Fibroblast of upper back skin (primary cell): ENCODE measurements around the gene FDX2.
A peak's percentile ranks its signal among the peaks of the same experiment; 100 is the strongest.

ENCODE experiments used
- DNase-seq: peaks from one replicate; pipeline ENCODE4 v3.0.0-alpha.2; 2013

Gene FDX2

DNA sequence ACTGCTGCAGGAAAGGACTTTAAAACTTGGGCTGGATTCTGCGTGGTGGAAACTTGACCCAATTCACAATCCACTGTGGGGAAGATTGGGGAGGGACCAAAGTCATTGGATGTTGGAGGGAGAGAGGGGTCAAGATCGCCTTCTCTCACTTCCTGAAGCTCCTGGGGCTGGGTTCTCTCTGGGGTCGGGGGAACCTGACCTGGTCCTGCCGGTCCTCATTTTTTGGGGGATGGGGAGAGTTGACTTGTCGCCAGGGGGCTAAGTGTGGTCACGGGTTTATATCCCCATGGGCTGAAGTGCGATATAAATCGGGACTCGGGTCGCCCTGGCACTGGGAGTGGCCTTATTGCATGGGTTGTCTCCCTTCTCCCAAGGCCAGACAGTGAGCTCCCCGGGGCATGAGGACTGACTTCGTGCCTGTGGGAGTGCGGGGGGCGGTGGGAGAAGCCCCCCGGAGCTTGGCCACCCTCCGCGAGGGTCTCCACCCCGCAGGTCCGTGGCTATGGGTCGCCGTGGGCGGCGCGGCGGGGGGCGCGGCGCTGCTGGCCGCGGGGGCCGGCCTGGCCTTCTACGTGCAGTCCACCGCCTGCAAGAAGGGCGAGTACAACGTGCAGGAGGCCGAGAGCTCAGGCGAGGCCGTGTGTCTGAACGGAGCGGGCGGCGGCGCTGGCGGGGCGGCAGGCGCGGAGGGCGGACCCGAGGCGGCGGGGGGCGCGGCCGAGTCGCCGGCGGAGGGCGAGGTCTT lies 19.8 kb downstream of the FDX2 start:
- no peak for DNase-seq

DNA sequence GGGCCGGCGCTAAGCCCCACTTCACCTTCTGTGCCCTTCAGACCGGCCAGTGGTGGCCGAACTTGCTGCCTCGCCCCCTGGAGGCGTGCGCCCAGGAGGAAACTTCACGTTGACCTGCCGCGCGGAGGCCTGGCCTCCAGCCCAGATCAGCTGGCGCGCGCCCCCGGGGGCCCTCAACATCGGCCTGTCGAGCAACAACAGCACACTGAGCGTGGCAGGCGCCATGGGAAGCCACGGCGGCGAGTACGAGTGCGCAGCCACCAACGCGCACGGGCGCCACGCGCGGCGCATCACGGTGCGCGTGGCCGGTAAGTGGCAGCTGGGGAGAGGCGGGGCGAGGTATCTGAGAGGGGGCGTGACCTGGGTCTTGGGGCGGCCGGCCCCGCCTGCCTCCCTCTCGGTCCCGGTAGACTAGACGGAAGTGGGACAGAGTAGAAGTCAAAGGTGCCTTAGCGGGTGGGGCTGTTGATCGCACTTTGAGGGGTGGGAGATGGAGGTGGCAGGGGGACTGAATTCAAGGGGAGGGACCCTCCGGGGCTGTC lies 20.4 kb downstream of the FDX2 start:
- no peak for DNase-seq

DNA sequence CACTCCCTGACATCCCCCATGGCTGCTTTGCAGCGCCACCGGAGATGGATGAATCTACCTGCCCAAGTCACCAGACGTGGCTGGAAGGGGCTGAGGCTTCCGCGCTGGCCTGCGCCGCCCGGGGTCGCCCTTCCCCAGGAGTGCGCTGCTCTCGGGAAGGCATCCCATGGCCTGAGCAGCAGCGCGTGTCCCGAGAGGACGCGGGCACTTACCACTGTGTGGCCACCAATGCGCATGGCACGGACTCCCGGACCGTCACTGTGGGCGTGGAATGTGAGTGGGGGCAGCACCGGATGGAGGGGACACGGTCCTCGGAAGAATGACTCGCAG lies 21.5 kb downstream of the FDX2 start:
- DNase-seq = no peak

DNA sequence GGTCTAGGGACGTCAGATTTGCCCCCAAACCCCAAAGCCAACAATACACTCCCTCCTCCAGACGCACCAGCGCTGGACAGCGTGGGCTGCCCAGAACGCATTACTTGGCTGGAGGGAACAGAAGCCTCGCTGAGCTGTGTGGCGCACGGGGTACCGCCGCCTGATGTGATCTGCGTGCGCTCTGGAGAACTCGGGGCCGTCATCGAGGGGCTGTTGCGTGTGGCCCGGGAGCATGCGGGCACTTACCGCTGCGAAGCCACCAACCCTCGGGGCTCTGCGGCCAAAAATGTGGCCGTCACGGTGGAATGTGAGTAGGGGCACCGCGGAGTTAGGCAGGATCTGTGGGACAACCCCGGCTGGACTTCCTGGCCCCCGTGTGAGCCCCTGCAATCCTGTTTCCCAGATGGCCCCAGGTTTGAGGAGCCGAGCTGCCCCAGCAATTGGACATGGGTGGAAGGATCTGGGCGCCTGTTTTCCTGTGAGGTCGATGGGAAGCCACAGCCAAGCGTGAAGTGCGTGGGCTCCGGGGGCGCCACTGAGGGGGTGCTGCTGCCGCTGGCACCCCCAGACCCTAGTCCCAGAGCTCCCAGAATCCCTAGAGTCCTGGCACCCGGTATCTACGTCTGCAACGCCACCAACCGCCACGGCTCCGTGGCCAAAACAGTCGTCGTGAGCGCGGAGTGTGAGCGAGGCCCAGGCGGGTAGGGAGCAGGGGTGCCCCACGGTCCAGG lies 22.0 kb downstream of the FDX2 start:
- no peak for DNase-seq

DNA sequence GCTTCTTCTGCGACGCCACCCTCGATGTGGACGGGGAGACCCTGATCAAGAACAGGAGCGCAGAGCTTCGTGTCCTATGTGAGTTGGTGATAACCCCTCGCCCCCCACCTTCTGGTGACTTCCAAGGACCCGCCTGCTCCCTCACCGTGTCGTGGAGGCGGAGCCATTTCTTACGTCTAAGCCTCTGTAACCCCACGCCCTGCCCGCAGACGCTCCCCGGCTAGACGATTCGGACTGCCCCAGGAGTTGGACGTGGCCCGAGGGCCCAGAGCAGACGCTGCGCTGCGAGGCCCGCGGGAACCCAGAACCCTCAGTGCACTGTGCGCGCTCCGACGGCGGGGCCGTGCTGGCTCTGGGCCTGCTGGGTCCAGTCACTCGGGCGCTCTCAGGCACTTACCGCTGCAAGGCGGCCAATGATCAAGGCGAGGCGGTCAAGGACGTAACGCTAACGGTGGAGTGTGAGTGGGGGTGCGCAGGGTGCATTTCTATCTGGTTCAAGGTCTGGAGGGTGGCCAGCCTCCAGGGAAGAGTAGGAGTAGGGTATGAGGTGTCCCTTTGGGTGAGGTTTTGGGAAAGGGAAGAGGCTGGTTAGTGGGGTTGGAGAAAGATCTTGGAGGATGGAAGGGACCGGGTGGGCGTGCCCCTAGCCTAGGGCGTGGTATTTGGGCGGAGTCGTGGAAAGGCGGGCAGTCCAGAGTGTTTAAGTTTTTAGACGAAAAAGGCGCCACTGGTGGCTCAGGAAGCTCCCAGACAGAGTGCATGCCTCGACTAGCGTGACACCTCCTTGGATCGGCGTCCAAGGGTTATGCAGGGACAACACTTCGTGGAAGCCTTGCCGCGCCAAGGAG lies 22.8 kb downstream of the FDX2 start:
- no peak for DNase-seq

DNA sequence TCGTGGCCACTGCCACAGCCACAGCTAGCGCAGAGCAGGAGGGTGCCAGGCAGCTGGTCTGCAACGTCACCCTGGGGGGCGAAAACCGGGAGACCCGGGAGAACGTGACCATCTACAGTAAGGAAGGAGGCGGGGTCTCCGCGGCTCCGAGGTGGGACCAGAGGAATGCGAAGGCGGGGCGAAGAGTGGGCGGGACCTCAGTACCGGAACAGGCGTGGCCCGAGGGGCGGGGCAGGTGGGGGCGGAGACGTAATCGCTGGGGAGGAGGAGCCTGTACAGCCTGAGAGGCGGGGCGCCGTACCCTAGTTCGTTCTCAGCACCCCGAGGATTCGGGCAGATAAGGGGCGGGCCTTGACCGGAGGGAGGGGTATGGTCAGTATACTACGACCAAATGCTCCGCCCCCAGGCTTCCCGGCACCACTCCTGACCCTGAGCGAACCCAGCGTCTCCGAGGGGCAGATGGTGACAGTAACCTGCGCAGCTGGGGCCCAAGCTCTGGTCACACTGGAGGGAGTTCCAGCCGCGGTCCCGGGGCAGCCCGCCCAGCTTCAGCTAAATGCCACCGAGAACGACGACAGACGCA lies 23.5 kb downstream of the FDX2 start:
- DNase-seq = peak; percentile 65

DNA sequence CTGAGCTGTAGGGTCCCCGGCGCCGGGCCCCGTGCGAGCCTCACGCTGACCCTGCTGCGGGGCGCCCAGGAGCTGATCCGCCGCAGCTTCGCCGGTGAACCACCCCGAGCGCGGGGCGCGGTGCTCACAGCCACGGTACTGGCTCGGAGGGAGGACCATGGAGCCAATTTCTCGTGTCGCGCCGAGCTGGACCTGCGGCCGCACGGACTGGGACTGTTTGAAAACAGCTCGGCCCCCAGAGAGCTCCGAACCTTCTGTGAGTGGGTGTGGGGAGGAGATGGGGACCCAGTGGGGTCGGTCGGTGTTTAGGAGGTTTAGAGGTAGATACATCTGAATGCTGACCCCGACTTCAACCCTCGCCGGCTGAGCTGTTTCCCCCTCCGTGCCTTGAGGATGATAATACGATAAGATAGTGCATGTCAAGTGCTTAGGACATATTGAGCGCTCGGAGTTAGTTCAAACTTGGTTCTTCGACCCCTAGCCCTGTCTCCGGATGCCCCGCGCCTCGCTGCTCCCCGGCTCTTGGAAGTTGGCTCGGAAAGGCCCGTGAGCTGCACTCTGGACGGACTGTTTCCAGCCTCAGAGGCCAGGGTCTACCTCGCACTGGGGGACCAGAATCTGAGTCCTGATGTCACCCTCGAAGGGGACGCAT lies 24.1 kb downstream of the FDX2 start:
- no peak for DNase-seq

DNA sequence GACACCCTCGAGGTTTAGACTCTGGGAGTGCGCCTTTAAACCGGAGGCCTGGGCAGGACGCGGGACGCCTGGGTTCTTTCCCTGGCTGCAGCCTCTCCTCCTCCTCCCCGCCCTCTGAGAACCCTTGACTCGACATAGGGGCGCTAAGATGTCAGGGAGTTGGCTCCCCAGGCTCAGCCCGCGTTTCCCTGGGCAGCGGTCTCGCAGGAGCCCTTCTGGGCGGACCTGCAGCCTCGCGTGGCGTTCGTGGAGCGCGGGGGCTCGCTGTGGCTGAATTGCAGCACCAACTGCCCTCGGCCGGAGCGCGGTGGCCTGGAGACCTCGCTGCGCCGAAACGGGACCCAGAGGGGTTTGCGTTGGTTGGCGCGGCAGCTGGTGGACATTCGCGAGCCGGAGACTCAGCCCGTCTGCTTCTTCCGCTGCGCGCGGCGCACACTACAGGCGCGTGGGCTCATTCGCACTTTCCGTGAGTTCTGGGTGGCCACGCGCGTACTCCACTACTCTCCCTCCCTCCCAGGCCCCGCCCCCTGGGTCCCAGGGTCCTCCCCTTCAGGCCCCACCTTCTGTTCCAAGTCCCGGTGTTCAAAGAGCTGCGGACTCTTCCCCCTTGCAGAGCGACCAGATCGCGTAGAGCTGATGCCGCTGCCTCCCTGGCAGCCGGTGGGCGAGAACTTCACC lies 24.8 kb downstream of the FDX2 start:
- no peak for DNase-seq

DNA sequence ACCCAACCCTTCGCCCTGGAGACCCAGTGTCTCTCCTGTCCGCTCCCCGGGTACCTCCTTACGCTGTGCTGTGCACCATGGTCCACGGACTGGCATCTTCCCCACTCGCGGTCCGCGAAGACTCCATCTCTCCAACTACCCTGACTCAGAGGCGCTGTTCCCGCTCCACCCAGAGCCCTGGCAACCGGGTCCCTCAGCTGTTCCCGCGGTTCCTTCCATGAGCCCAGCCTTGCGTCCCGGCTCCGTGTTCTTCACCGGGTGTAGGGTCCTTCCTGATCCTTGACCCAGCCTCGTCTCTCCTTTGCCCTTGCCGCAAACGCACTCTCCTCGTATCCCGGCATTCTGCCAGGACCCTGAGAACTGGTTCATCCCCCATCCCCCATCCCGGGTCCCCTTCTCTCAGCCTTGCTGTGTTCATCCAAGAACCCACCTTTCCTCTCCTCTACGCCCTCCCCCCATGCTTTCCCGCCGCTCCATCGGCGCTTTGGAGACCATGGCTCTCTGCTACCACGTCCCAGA lies 25.4 kb downstream of the FDX2 start:
- no peak for DNase-seq

DNA sequence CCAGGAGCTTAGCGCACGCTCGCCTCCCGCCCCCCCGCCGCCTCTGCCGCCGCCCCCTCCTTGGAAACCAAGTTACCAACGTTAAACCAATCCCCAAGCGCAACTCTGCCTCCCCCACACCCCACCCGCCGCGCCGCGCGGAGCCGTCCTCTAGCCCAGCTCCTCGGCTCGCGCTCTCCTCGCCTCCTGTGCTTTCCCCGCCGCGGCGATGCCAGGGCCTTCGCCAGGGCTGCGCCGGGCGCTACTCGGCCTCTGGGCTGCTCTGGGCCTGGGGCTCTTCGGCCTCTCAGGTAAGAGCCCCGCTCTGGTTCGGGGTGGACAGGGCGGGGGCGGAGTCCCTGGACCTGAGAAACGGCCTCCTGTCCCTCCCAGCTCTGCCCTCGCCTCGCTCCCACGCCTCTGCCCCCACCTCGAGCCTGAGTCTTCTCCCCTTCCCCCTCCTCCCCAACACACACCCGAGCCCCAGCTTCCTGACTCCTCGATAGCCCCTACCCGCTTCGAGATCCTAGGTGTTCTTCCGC lies 25.9 kb downstream of the FDX2 start, which contains the start of gene ICAM5:
Gene ICAM5 (plus strand): TSS at position 117 of the 521 bp plus-strand sequence. CDS start 92 bp downstream, at position 209.
- no peak for DNase-seq

DNA sequence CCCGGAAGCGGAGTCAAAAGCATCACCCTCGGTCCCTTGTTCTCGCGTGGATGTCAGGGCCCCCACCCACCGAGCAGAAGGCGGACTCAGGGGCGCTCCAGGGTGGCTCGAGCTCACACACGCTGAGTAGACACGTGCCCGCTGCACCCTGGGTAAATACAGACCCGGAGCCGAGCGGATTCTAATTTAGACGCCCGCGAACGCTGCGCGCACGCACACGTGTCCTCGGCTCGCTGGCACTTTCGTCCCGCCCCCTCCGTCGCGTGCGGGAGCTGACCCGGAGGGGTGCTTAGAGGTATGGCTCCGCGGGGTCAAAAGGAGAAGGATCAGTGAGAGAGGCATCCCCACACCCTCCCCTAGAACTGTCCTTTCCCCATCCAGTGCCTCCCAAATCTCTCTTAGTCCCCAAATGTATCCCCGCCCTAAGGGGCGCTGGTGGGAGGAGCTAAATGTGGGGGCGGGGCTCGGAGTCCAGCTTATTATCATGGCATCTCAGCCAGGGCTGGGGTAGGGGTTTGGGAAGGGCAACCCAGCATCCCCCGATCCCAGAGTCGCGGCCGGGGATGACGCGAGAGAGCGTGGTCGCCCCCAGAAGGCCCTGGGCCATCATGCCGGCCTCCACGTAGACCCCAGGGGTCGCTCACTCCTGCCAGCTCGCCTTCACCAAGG lies 26.5 kb downstream of the FDX2 start:
- DNase-seq = no peak

DNA sequence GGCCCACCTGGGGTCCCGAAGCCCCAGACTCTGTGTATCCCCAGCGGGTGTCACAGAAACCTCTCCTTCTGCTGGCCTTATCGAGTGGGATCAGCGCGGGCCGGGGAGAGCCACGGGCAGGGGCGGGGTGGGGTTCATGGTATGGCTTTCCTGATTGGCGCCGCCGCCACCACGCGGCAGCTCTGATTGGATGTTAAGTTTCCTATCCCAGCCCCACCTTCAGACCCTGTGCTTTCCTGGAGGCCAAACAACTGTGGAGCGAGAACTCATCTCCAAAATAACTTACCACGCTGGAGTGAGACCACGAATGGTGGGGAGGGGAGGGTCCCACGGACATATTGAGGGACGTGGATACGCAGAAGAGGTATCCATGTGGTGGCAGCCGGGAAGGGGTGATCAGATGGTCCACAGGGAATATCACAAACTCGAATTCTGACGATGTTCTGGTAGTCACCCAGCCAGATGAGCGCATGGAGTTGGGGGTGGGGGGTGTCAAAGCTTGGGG lies 27.1 kb downstream of the FDX2 start:
- DNase-seq = peak; percentile 41

DNA sequence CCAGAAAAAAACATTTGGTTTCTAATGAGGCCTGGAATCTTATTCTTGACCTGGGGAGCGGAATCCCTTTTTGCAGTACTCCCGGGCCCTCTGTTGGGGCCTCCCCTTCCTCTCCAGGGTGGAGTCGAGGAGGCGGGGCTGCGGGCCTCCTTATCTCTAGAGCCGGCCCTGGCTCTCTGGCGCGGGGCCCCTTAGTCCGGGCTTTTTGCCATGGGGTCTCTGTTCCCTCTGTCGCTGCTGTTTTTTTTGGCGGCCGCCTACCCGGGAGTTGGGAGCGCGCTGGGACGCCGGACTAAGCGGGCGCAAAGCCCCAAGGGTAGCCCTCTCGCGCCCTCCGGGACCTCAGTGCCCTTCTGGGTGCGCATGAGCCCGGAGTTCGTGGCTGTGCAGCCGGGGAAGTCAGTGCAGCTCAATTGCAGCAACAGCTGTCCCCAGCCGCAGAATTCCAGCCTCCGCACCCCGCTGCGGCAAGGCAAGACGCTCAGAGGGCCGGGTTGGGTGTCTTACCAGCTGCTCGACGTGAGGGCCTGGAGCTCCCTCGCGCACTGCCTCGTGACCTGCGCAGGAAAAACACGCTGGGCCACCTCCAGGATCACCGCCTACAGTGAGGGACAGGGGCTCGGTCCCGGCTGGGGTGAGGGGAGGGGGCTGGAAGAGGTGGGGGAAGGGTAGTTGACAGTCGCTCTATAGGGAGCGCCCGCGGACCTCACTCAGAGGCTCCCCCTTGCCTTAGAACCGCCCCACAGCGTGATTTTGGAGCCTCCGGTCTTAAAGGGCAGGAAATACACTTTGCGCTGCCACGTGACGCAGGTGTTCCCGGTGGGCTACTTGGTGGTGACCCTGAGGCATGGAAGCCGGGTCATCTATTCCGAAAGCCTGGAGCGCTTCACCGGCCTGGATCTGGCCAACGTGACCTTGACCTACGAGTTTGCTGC lies 28.7 kb downstream of the FDX2 start, which contains the start of gene ICAM4:
Gene ICAM4 (plus strand): TSS at position 153 of the 935 bp plus-strand sequence. CDS start 58 bp downstream, at position 211.
- DNase-seq = no peak

DNA sequence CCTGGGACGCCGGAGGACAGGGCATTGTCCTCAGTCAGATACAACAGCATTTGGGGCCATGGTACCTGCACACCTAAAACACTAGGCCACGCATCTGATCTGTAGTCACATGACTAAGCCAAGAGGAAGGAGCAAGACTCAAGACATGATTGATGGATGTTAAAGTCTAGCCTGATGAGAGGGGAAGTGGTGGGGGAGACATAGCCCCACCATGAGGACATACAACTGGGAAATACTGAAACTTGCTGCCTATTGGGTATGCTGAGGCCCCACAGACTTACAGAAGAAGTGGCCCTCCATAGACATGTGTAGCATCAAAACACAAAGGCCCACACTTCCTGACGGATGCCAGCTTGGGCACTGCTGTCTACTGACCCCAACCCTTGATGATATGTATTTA lies 30.4 kb downstream of the FDX2 start:
- no peak for DNase-seq

DNA sequence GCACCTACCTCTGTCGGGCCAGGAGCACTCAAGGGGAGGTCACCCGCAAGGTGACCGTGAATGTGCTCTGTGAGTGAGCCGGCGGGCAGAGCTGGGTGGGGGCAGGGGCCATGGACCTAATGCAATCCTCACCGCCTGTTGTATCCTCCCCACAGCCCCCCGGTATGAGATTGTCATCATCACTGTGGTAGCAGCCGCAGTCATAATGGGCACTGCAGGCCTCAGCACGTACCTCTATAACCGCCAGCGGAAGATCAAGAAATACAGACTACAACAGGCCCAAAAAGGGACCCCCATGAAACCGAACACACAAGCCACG lies 30.9 kb downstream of the FDX2 start:
- DNase-seq = no peak

DNA sequence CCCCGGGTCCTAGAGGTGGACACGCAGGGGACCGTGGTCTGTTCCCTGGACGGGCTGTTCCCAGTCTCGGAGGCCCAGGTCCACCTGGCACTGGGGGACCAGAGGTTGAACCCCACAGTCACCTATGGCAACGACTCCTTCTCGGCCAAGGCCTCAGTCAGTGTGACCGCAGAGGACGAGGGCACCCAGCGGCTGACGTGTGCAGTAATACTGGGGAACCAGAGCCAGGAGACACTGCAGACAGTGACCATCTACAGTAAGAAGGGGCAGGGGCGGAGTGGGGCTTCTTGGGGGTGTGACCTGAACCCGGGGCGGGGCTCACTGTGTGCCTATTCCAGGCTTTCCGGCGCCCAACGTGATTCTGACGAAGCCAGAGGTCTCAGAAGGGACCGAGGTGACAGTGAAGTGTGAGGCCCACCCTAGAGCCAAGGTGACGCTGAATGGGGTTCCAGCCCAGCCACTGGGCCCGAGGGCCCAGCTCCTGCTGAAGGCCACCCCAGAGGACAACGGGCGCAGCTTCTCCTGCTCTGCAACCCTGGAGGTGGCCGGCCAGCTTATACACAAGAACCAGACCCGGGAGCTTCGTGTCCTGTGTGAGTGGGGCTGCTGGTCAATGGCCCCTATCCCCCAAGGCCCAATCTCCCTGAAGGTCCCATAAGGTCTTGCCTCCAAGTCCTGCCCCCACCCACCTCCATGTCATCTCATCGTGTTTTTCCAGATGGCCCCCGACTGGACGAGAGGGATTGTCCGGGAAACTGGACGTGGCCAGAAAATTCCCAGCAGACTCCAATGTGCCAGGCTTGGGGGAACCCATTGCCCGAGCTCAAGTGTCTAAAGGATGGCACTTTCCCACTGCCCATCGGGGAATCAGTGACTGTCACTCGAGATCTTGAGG lies 31.5 kb downstream of the FDX2 start:
- no peak for DNase-seq

DNA sequence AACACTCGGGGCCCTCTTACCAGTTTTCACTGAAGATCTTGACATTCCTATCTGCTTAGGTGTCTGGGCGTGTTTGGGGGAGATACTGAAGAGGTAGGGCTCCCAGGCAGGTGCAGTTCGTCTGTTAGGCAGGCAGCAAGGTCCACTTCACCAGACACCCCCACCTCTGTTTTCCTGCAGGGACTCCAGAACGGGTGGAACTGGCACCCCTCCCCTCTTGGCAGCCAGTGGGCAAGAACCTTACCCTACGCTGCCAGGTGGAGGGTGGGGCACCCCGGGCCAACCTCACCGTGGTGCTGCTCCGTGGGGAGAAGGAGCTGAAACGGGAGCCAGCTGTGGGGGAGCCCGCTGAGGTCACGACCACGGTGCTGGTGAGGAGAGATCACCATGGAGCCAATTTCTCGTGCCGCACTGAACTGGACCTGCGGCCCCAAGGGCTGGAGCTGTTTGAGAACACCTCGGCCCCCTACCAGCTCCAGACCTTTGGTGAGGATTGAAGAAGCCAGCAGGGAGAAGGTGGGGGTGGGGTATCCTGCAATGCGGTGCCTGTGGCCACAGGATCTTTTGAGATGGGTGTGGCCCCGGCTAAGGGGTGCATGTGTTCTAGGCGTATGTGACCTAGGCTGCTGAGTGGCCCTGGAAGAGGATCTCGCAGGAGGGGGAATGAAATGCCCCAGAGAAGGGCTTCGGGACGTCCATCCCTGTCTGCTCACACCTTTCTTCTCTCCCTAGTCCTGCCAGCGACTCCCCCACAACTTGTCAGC lies 32.3 kb downstream of the FDX2 start:
- no peak for DNase-seq
